ENCODE measurements around the gene TBC1D4.

- no peak for TF ChIP-seq CTCF (conservative IDR thresholded peaks at IDR 0.05; ENCODE audit: low read depth, low read length)
- TF ChIP-seq EZH2 (IDR thresholded peaks at IDR 0.05; ENCODE audit: low read length, unreplicated experiment) = no peak
Observed at GRCh38 chr13:75425216-75426009, 56.6 kb downstream of the TBC1D4 start.
